A549 (cell line): ENCODE measurements around the gene TRPM6.

ENCODE experiments used
- EHF ChIP-seq: fragments of 250-450 bp; sonication (Bioruptor Pico); IDR thresholded peaks from 2 replicates; pipeline ENCODE4 v1.5.0; 2020; ENCODE audit warnings: mild to moderate bottlenecking
- EP300 ChIP-seq, 2 experiments: fragments of >200 bp; sonication (Bioruptor Twin); formaldehyde crosslinking; IDR thresholded peaks; 2 replicates in 1 of 2; 3 replicates in 1 of 2; pipeline ENCODE4 v1.6.1; 2016 to 2017
- ESRRA ChIP-seq: fragments of 150-350 bp; IDR thresholded peaks from 2 replicates; pipeline ENCODE4 v1.6.1; 2014; ENCODE audit warnings: mild to moderate bottlenecking, low read length, borderline replicate concordance
- HEYL ChIP-seq: fragments of 250-450 bp; sonication (Bioruptor Pico); IDR thresholded peaks from 2 replicates; pipeline ENCODE4 v1.8.0; 2021; ENCODE audit warnings: mild to moderate bottlenecking, moderate library complexity
- HOXB13 ChIP-seq: fragments of 250-450 bp; sonication (Bioruptor Pico); IDR thresholded peaks from 2 replicates; pipeline ENCODE4 v1.5.0; 2020; ENCODE audit warnings: low read depth, mild to moderate bottlenecking, moderate library complexity
- KDM5A ChIP-seq: fragments of 200-600 bp; sonication (generic); IDR thresholded peaks from 2 replicates; pipeline ENCODE4 v1.6.1; 2016; ENCODE audit warnings: antibody characterized with exemption, mild to moderate bottlenecking
- MAFK ChIP-seq: fragments of 450-650 bp; IDR thresholded peaks from 2 replicates; pipeline ENCODE4 v1.6.1; 2014; ENCODE audit not compliant: partially characterized antibody
- NR3C1 ChIP-seq: fragments of >200 bp; sonication (Bioruptor Twin); formaldehyde crosslinking; IDR thresholded peaks from 3 replicates; pipeline ENCODE4 v1.6.1; 2017
- POLR2A ChIP-seq: IDR thresholded peaks from 2 replicates; pipeline ENCODE4 v1.6.1; 2012; ENCODE audit warnings: mild to moderate bottlenecking, low read length
- POLR2AphosphoS2 ChIP-seq: conservative IDR thresholded peaks from 2 replicates; pipeline ENCODE4 v1.6.1; 2012; ENCODE audit warnings: low read length, improper control_type of control experiment, inconsistent platforms
- RCOR1 ChIP-seq: fragments of 150-350 bp; IDR thresholded peaks from 2 replicates; pipeline ENCODE4 v1.6.1; 2014; ENCODE audit warnings: antibody characterized with exemption, low read length, low read depth
- TF ChIP-seq, protein P1 (sequence below): fragments of >200 bp; sonication (Bioruptor Twin); formaldehyde crosslinking; IDR thresholded peaks from 3 replicates; pipeline ENCODE4 v1.5.1; 2016
- TF ChIP-seq, protein P2 (sequence below): fragments of 200-600 bp; sonication (generic); IDR thresholded peaks from 2 replicates; pipeline ENCODE4 v1.6.1; 2016; ENCODE audit warnings: antibody characterized with exemption, mild to moderate bottlenecking, moderate library complexity
- TF ChIP-seq, protein P3 (sequence below): fragments of 150-350 bp; IDR thresholded peaks from 2 replicates; pipeline ENCODE4 v1.6.1; 2014; ENCODE audit warnings: low read depth, mild to moderate bottlenecking, low read length

DNA sequence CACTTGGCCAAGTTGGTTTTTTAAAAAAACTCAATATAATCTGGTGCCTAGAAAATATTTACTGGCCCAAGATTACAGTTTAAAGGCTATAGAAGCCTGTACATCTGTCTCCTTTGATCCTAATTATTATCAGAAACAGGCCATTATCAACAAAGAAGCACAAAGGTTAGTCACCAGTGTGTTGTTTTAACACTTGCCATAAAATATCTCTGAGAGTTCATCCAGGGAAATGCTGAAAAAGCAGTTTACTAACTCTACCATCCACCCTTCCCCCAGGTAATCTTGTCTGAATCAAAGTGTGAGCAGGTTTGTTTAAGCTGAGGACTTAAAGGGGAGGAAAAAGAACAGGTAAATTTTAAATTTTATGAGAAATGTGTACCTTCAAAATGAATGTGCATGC is 13.3 kb upstream of the TRPM6 start:
- TF ChIP-seq HEYL (CRISPR knock-in tag) (no peak), POLR2AphosphoS2 (no peak), RCOR1 (no peak), KDM5A (no peak), EHF (CRISPR knock-in tag) (no peak), EP300 (IDR thresholded peaks at IDR 0.05) (no peak), POLR2A (no peak), MAFK (no peak), NR3C1 (no peak), ESRRA (no peak), HOXB13 (CRISPR knock-in tag) (no peak)
- TF ChIP-seq, protein P1, sequence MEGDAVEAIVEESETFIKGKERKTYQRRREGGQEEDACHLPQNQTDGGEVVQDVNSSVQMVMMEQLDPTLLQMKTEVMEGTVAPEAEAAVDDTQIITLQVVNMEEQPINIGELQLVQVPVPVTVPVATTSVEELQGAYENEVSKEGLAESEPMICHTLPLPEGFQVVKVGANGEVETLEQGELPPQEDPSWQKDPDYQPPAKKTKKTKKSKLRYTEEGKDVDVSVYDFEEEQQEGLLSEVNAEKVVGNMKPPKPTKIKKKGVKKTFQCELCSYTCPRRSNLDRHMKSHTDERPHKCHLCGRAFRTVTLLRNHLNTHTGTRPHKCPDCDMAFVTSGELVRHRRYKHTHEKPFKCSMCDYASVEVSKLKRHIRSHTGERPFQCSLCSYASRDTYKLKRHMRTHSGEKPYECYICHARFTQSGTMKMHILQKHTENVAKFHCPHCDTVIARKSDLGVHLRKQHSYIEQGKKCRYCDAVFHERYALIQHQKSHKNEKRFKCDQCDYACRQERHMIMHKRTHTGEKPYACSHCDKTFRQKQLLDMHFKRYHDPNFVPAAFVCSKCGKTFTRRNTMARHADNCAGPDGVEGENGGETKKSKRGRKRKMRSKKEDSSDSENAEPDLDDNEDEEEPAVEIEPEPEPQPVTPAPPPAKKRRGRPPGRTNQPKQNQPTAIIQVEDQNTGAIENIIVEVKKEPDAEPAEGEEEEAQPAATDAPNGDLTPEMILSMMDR: no peak
- TF ChIP-seq, protein P2, sequence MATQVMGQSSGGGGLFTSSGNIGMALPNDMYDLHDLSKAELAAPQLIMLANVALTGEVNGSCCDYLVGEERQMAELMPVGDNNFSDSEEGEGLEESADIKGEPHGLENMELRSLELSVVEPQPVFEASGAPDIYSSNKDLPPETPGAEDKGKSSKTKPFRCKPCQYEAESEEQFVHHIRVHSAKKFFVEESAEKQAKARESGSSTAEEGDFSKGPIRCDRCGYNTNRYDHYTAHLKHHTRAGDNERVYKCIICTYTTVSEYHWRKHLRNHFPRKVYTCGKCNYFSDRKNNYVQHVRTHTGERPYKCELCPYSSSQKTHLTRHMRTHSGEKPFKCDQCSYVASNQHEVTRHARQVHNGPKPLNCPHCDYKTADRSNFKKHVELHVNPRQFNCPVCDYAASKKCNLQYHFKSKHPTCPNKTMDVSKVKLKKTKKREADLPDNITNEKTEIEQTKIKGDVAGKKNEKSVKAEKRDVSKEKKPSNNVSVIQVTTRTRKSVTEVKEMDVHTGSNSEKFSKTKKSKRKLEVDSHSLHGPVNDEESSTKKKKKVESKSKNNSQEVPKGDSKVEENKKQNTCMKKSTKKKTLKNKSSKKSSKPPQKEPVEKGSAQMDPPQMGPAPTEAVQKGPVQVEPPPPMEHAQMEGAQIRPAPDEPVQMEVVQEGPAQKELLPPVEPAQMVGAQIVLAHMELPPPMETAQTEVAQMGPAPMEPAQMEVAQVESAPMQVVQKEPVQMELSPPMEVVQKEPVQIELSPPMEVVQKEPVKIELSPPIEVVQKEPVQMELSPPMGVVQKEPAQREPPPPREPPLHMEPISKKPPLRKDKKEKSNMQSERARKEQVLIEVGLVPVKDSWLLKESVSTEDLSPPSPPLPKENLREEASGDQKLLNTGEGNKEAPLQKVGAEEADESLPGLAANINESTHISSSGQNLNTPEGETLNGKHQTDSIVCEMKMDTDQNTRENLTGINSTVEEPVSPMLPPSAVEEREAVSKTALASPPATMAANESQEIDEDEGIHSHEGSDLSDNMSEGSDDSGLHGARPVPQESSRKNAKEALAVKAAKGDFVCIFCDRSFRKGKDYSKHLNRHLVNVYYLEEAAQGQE: no peak
- TF ChIP-seq, protein P3, sequence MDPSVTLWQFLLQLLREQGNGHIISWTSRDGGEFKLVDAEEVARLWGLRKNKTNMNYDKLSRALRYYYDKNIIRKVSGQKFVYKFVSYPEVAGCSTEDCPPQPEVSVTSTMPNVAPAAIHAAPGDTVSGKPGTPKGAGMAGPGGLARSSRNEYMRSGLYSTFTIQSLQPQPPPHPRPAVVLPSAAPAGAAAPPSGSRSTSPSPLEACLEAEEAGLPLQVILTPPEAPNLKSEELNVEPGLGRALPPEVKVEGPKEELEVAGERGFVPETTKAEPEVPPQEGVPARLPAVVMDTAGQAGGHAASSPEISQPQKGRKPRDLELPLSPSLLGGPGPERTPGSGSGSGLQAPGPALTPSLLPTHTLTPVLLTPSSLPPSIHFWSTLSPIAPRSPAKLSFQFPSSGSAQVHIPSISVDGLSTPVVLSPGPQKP: no peak
